Activated CD4-positive, alpha-beta T cell treated with anti-CD3 and anti-CD28 coated beads, Interleukin-2, amount 50 U/mL, for 16 hours (primary cell): ENCODE data around the gene SYNE3.

ENCODE experiments used
- DNase-seq: peaks from one replicate; pipeline ENCODE4 v3.0.0-alpha.2; 2020

SYNE3 gene

GRCh38 chr14:95487669-95488084 lies 28.8 kb downstream of the SYNE3 start:
- DNase-seq, result no peak

- no peak for DNase-seq
Measured at GRCh38 chr14:95486875-95487668, 29.4 kb downstream of the SYNE3 start.

GRCh38 chr14:95485222-95485819 lies 31.1 kb downstream of the SYNE3 start:
- no peak for DNase-seq

GRCh38 chr14:95484296-95484695 lies 32.2 kb downstream of the SYNE3 start:
- no peak for DNase-seq

- peak; percentile 12 for DNase-seq
Measured at GRCh38 chr14:95483309-95484165, 32.9 kb downstream of the SYNE3 start.

GRCh38 chr14:95482627-95483308 lies 33.7 kb downstream of the SYNE3 start:
- DNase-seq, result no peak

- DNase-seq, result no peak
Measured at GRCh38 chr14:95481391-95482022, 34.9 kb downstream of the SYNE3 start.

GRCh38 chr14:95480887-95481226 lies 35.6 kb downstream of the SYNE3 start:
- DNase-seq, result no peak

GRCh38 chr14:95480109-95480886 lies 36.2 kb downstream of the SYNE3 start:
- peak; percentile 73 for DNase-seq

GRCh38 chr14:95479494-95479893 lies 37.0 kb downstream of the SYNE3 start:
- DNase-seq, result no peak

- DNase-seq, result no peak
Measured at GRCh38 chr14:95478818-95479217, 37.6 kb downstream of the SYNE3 start.

GRCh38 chr14:95478309-95478708 lies 38.1 kb downstream of the SYNE3 start:
- DNase-seq, result no peak

GRCh38 chr14:95477411-95478269 lies 38.8 kb downstream of the SYNE3 start:
- DNase-seq, result no peak

- no peak for DNase-seq
Measured at GRCh38 chr14:95476747-95477146, 39.7 kb downstream of the SYNE3 start.

GRCh38 chr14:95475540-95476240 lies 40.8 kb downstream of the SYNE3 start:
- no peak for DNase-seq

GRCh38 chr14:95474941-95475340 lies 41.5 kb downstream of the SYNE3 start:
- no peak for DNase-seq

- DNase-seq, result no peak
Measured at GRCh38 chr14:95474486-95474885, 42.0 kb downstream of the SYNE3 start.

- DNase-seq, result no peak
Measured at GRCh38 chr14:95472819-95473251, 43.6 kb downstream of the SYNE3 start.

GRCh38 chr14:95471476-95471875 lies 45.0 kb downstream of the SYNE3 start:
- no peak for DNase-seq

- DNase-seq, result no peak
Measured at GRCh38 chr14:95471016-95471415, 45.4 kb downstream of the SYNE3 start.
